AG09319 (cell line): ENCODE measurements around the gene PLEKHA8.
A peak's percentile ranks its signal among the peaks of the same experiment; 100 is the strongest.

Source experiments
- DNase-seq: peaks from one replicate; pipeline ENCODE4 v3.0.0-alpha.2; 2010; ENCODE audit warnings: low read depth; ENCODE audit errors: extremely low read depth
- CTCF ChIP-seq: IDR thresholded peaks from 2 replicates; pipeline ENCODE4 v1.5.1; 2011; ENCODE audit warnings: low read depth, mild to moderate bottlenecking, inconsistent platforms, low read length, moderate library complexity

PLEKHA8 gene

GRCh38 chr7:30022991-30023390, 5.2 kb upstream of the PLEKHA8 start:
- TF ChIP-seq CTCF = no peak
- no peak for DNase-seq

- DNase-seq = no peak
- no peak for TF ChIP-seq CTCF
Measured at GRCh38 chr7:30023524-30023923, 4.7 kb upstream of the PLEKHA8 start.

- DNase-seq = peak; percentile 99
- TF ChIP-seq CTCF = no peak
Measured at GRCh38 chr7:30026229-30027064, 1.8 kb upstream of the PLEKHA8 start, which contains the start of gene FKBP14. TSS of gene FKBP14 (minus strand) at chr7:30026702. CDS start at chr7:30026508, 194 bp downstream.

GRCh38 chr7:30027065-30027456, 1.2 kb upstream of the PLEKHA8 start:
- TF ChIP-seq CTCF = no peak
- DNase-seq = no peak

- no peak for TF ChIP-seq CTCF
- DNase-seq = no peak
Measured at GRCh38 chr7:30027740-30028215, 434 bp upstream of the PLEKHA8 start.

- no peak for TF ChIP-seq CTCF
- DNase-seq = no peak
Measured at GRCh38 chr7:30028749-30029635, 780 bp downstream of the PLEKHA8 start.

GRCh38 chr7:30029696-30030095, 1.5 kb downstream of the PLEKHA8 start:
- no peak for DNase-seq
- no peak for TF ChIP-seq CTCF
